Measurements from ENCODE around the gene KMT2A. TPM values are rescaled to one million over a fixed set of nuclear protein-coding genes. Genes with fewer than 3 reads are reported as not detected.

The KMT2A gene
- total RNA-seq, 3 donors from 2014 or later = 49.0 to 89.3 (median 51.4) TPM

DNA sequence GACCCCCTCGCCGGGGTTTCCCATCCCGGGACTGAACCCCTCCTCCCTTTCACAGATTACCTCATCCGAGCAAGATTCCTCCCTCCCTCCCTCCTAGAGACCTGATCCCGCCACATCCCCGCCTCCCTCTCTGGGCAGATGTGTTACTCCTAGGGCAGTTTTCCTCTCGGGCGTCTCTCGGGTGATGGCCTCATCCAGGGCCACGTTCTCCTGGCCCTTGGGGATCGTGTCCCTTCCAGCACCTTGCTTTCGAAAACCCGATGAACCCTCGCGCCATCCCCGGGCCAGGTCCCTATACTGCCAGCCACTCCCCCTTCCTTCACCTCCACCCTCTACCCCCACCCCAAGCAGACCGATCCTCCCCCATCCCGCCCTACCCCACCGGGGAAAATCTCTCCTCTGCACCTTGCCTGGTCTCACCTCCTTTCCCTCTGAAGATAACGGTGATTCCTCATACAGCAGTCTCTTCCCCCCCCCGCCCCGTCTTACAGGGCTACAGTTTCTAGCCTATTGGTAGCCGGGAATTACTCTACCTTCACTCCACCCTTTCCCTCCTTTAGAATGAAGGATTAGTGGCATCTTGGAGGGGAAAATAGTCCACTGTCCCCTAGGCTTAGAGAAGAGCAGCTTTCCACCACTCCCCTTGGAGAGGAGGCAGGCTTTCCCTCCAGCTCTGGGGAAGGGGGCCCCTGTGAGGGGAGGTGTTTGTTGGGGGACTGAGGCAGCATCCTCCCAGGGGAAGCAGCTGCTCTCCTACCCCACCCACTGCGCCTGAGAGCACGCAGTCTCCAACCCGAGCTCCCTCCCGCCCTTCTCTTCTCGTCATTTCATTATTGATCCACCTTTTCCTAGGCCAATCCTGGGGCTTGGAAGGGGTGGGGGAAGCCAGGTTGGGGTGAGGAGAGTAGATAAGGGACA, 1.2 kb downstream of the KMT2A start:
- intact Hi-C loops (cut with DNase I, micrococcal nuclease) = no loop called here
- TF ChIP-seq, protein P1, sequence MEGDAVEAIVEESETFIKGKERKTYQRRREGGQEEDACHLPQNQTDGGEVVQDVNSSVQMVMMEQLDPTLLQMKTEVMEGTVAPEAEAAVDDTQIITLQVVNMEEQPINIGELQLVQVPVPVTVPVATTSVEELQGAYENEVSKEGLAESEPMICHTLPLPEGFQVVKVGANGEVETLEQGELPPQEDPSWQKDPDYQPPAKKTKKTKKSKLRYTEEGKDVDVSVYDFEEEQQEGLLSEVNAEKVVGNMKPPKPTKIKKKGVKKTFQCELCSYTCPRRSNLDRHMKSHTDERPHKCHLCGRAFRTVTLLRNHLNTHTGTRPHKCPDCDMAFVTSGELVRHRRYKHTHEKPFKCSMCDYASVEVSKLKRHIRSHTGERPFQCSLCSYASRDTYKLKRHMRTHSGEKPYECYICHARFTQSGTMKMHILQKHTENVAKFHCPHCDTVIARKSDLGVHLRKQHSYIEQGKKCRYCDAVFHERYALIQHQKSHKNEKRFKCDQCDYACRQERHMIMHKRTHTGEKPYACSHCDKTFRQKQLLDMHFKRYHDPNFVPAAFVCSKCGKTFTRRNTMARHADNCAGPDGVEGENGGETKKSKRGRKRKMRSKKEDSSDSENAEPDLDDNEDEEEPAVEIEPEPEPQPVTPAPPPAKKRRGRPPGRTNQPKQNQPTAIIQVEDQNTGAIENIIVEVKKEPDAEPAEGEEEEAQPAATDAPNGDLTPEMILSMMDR (IDR thresholded peaks at IDR 0.05) = no peak
- ATAC-seq = peak; percentile 2
- Histone ChIP-seq H3K36me3 (ENCODE audit: low read depth) (no peaks in the 10 kb centered on the region), H3K4me1 (ENCODE audit: low read depth) (peaks cover 17% of the 10 kb centered on the region), H3K9me3 (no peaks in the 10 kb centered on the region), H3K4me3 (peak overlapping the region; percentile 92)
- peak; percentile 61 to 74 (median 67) for DNase-seq

DNA sequence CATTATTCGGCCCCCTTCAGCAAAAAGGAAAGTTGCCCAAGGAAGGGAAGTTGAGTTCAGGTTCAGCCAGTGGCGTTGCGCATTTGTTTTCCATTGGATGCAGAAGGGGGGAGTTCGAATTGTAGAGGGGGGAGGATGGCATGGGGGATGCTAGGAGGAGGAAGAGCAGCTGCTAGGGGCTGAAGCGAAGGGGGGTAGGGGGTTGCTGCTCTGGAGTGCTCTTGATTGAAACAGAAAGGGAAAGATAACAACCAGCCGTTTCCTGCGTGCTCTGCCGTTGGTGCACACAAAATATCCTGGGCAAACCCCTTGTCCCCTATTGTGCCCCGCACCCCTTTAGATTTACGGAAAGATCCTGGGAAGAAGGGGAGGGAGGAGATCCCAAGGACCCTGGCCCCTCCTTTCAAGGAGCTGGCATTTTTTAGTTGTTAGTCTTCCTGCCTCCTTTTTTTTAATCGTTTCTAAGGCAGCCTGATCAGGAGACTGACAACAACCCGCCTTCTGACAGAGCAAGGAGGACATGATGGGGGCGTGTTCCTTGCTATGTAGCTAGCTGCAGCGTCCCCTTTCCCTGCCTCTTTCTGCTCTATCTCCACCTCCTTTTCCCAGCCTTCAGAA, 2.1 kb downstream of the KMT2A start:
- TF ChIP-seq, protein P1 (IDR thresholded peaks at IDR 0.05) = no peak
- peak; percentile 13 for ATAC-seq
- Histone ChIP-seq H3K36me3 (ENCODE audit: low read depth) (no peaks in the 10 kb centered on the region), H3K4me3 (no peak overlapping the region), H3K9me3 (no peaks in the 10 kb centered on the region), H3K4me1 (ENCODE audit: low read depth) (peaks cover 25% of the 10 kb centered on the region)
- DNase-seq = peak in 1 of 3 donors; percentile 67
- intact Hi-C loops (cut with DNase I, micrococcal nuclease) = no loop called here

- intact Hi-C loops (cut with DNase I, micrococcal nuclease) = no loop called here
- ATAC-seq = no peak
- TF ChIP-seq, protein P1 (IDR thresholded peaks at IDR 0.05) = no peak
- H3K9me3 ChIP-seq = no peaks in the 10 kb centered on the region
- no peak overlapping the region for H3K4me3 ChIP-seq
- no peaks in the 10 kb centered on the region for H3K36me3 ChIP-seq (ENCODE audit: low read depth)
- DNase-seq = no peak
- peaks cover 34% of the 10 kb centered on the region for H3K4me1 ChIP-seq (ENCODE audit: low read depth)
Measured at GRCh38 chr11:118439646-118440045, 3.4 kb downstream of the KMT2A start.

DNA sequence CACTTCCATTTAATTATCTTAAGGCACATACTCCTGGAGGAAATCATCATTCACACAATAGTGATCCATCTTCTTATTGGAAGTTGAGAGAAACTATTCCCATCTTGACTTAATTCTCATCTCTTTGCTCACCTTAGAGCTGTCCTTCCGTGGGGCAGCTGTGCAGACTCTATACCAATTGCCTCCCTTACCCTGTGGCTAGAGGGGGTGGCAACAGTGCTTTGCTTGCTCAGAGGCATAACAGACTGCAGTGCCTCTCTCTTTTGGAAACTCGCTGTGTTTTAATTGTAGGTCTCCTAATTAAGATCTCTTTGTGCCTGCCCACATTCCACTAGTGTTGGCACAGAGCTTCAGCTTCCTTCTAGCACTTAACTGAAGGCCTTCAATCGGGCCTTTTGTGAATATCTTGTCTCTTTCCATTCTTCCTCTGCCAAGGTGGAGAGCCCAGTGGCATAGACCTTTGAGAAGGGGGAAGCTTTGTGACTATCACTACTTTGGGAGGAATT, 5.5 kb downstream of the KMT2A start:
- TF ChIP-seq, protein P1 (IDR thresholded peaks at IDR 0.05) = no peak
- no peaks in the 10 kb centered on the region for H3K36me3 ChIP-seq (ENCODE audit: low read depth)

GRCh38 chr11:118442301-118442700, 6.0 kb downstream of the KMT2A start:
- TF ChIP-seq, protein P1 (IDR thresholded peaks at IDR 0.05) = no peak
- H3K36me3 ChIP-seq (ENCODE audit: low read depth) = no peaks in the 10 kb centered on the region
- intact Hi-C loops (cut with DNase I, micrococcal nuclease) = no loop called here
- peaks cover 31% of the 10 kb centered on the region for H3K4me1 ChIP-seq (ENCODE audit: low read depth)
- no peaks in the 10 kb centered on the region for H3K9me3 ChIP-seq
- no peak for DNase-seq
- H3K4me3 ChIP-seq = no peak overlapping the region
- no peak for ATAC-seq

More for the DNA sequence above, 5.5 kb downstream of the KMT2A start:
- DNase-seq (no peak), ATAC-seq (no peak)
- Histone ChIP-seq H3K9me3 (no peaks in the 10 kb centered on the region), H3K4me1 (ENCODE audit: low read depth) (peaks cover 31% of the 10 kb centered on the region), H3K4me3 (no peak overlapping the region)
- intact Hi-C loops (cut with DNase I, micrococcal nuclease) = no loop called here

Data from mucosa of descending colon (tissue), 3 donors.